OCI-LY1 (cell line): Measurements from ENCODE around the gene CXXC5.

ENCODE experiments used
- CTCF ChIP-seq: fragments of 200-600 bp; sonication (generic), shearing (Covaris generic); IDR thresholded peaks from 2 replicates; pipeline ENCODE4 v1.5.1; 2017; ENCODE audit warnings: mild to moderate bottlenecking, antibody characterized with exemption, low read length, moderate library complexity, mixed read lengths
- EZH2 ChIP-seq: fragments of 200-600 bp; sonication (generic), shearing (Covaris generic); IDR thresholded peaks from 2 replicates; pipeline ENCODE4 v1.8.0; 2017; ENCODE audit warnings: borderline replicate concordance, mixed run types, mild to moderate bottlenecking, antibody characterized with exemption, low read length, moderate library complexity, mixed read lengths

GRCh38 chr5:139634541-139634940, 13.6 kb upstream of the CXXC5 start:
- TF ChIP-seq CTCF (no peak), EZH2 (no peak)
